C4-2B (cell line): ENCODE measurements around the gene METRN.

Source experiments
- H3K27ac ChIP-seq: fragments of 450-650 bp; 2 replicates; pipeline ENCODE4 v1.5.1; 2017
- CTCF ChIP-seq: fragments of 450-650 bp; conservative IDR thresholded peaks from 2 replicates; pipeline ENCODE4 v1.5.1; 2017; ENCODE audit warnings: mild to moderate bottlenecking
- ZFX ChIP-seq: fragments of 450-650 bp; IDR thresholded peaks from 2 replicates; pipeline ENCODE4 v1.6.1; 2017

The METRN gene

GRCh38 chr16:720447-720989, 5.6 kb downstream of the METRN start:
- no peak for TF ChIP-seq ZFX
- TF ChIP-seq CTCF, result no peak
- peak overlapping the region; percentile 100 for H3K27ac ChIP-seq

GRCh38 chr16:720990-721764, 6.3 kb downstream of the METRN start, which contains the start of gene ANTKMT:
TSS of gene ANTKMT (plus strand) at chr16:721146. CDS start at chr16:721275, 129 bp downstream.
- TF ChIP-seq ZFX (peak; percentile 46), CTCF (no peak)
- peak within 1 kb of the TSS; percentile 100 for H3K27ac ChIP-seq

- TF ChIP-seq ZFX (peak; percentile 42; the same call in 1 of the 2 replicates), CTCF (no peak)
- H3K27ac ChIP-seq, result peak overlapping the region; percentile 100
These were observed 7.0 kb downstream of the METRN start for GRCh38 chr16:721765-722540.

- no peak for TF ChIP-seq ZFX
- no peak for TF ChIP-seq CTCF
- H3K27ac ChIP-seq, result peak overlapping the region; percentile 100
These were observed 8.1 kb downstream of the METRN start for GRCh38 chr16:722835-723633.

GRCh38 chr16:723695-724094, 8.8 kb downstream of the METRN start:
- TF ChIP-seq ZFX, result no peak
- no peak for TF ChIP-seq CTCF
- H3K27ac ChIP-seq, result peak overlapping the region; percentile 100

GRCh38 chr16:724188-725040, 9.5 kb downstream of the METRN start:
- H3K27ac ChIP-seq, result peak overlapping the region; percentile 100
- TF ChIP-seq ZFX (no peak), CTCF (no peak)
